Aorta (tissue), 5 donors: ENCODE data around the gene PRR23A. TPM values are rescaled to one million over a fixed set of nuclear protein-coding genes. Genes with fewer than 3 reads are reported as not detected.
A peak's percentile ranks its signal among the peaks of the same experiment; 100 is the strongest.

Source experiments
- ATAC-seq: fragments of 200-7000 bp; cut with Tn5 transposase; one replicate; pipeline ENCODE4 v1.9.1; 2022; ENCODE audit warnings: moderate library complexity; ENCODE audit not compliant: low FRiP score
- DNase-seq, 2 donors: peaks; one replicate each; pipeline ENCODE4 v3.0.0-alpha.2; 2020
- H3K27ac ChIP-seq, 2 donors: one replicate each; pipeline ENCODE4 v1.5.1; 2013; ENCODE audit warnings: low read length in 2 of 2, mild to moderate bottlenecking in 2 of 2, moderate library complexity in 2 of 2, control low read depth in 1 of 2, inconsistent platforms in 1 of 2, low read depth in 1 of 2
- H3K27me3 ChIP-seq, 2 donors: one replicate each; pipeline ENCODE4 v1.6.1; 2013; ENCODE audit warnings: control low read depth in 1 of 2, low read length in 1 of 2, mild to moderate bottlenecking in 1 of 2, moderate library complexity in 1 of 2; ENCODE audit not compliant: insufficient read depth in 2 of 2, control insufficient read depth in 1 of 2
- H3K36me3 ChIP-seq, 2 donors: one replicate each; pipeline ENCODE4 v1.6.1; 2013; ENCODE audit warnings: control low read depth in 1 of 2, low read length in 1 of 2, mild to moderate bottlenecking in 1 of 2; ENCODE audit not compliant: insufficient read depth in 2 of 2, control insufficient read depth in 1 of 2
- H3K4me1 ChIP-seq, 2 donors: one replicate each; pipeline ENCODE4 v1.6.1; 2013; ENCODE audit warnings: low read length in 2 of 2, control low read depth in 1 of 2, mild to moderate bottlenecking in 1 of 2, moderate library complexity in 1 of 2; ENCODE audit not compliant: insufficient read depth in 2 of 2, control insufficient read depth in 1 of 2
- H3K4me3 ChIP-seq, 2 donors: one replicate each; pipeline ENCODE4 v1.5.1; 2013; ENCODE audit warnings: low read length in 2 of 2, control low read depth in 1 of 2, mild to moderate bottlenecking in 1 of 2
- H3K9me3 ChIP-seq: one replicate; pipeline ENCODE4 v1.6.1; 2013; ENCODE audit warnings: mild to moderate bottlenecking, low read length; ENCODE audit not compliant: control insufficient read depth
- WGBS, 2 donors: extraction: QIAGEN DNeasy Blood & Tissue Kit; methylation state at CpG; one replicate each; pipeline ENCODE4 v1.1.7; 2013; 5-methylcytosine and 5-hydroxymethylcytosine counted together
- intact Hi-C, 2 donors: fragments of 100-400 bp; cut with DNase I; formaldehyde crosslinking; loops; one replicate each; pipeline versions ENCODE4 v1.14.2 to v1.15.0; 2022
- polyA plus RNA-seq, 2 donors: library from polyadenylated mRNA; stranded (reverse); fragments of 200-250 nt; gene quantifications; one replicate each; pipeline ENCODE4 v1.2.3, GENCODE V29; 2013
- total RNA-seq, 2 donors: library from RNA; stranded (reverse); fragmentation: NEBNext Ultra II Directional; extraction: Animal tissue kit (Norgen Biotek cat#: 25700); gene quantifications; one replicate each; pipeline ENCODE4 v1.2.1, GENCODE V29; 2021
- donor health status: healthy with polysubstance abuse.
- donor health status: Bipolar disorder and iron deficiency.
- donor health status: DM: no; HTN: no; CAD: no.
- donor health status: DM: no; HTN: no; CAD: no.
- donor health status: DM: yes; HTN: yes; CAD: no.

PRR23A gene
- total and polyA plus RNA-seq, 4 donors = not detected

GRCh38 chr3:138984816-138985215, 21.3 kb downstream of the PRR23A start:
- DNase-seq (no peak), ATAC-seq (no peak)
- Histone ChIP-seq H3K36me3 (no peaks in the 10 kb centered on the region), H3K27me3 (no peaks in the 10 kb centered on the region), H3K4me1 (no peaks in the 10 kb centered on the region), H3K9me3 (no peaks in the 10 kb centered on the region), H3K4me3 (no peak overlapping the region), H3K27ac (no peak overlapping the region)
- intact Hi-C loops = loop anchor here in 1 of 2 donors (5.0 kb wide), 1 partner anchor 48 kb away; no protein-coding TSS in a partner anchor
- 47 to 78% methylated on average over 3 of the region's 3 CpGs for WGBS, 2 donors

- intact Hi-C loops = no loop called here
- DNase-seq = no peak
These were observed 30.0 kb downstream of the PRR23A start for GRCh38 chr3:138976047-138976446.

GRCh38 chr3:138975351-138975750, 30.7 kb downstream of the PRR23A start:
- peaks cover 3% of the 10 kb centered on the region for H3K9me3 ChIP-seq
- intact Hi-C loops = no loop called here
- DNase-seq (peak in 1 of 2 donors; percentile 30), ATAC-seq (no peak)
- H3K4me3 ChIP-seq = no peak overlapping the region
- no peak overlapping the region for H3K27ac ChIP-seq
- no peaks in the 10 kb centered on the region for H3K4me1 ChIP-seq
- no peaks in the 10 kb centered on the region for H3K36me3 ChIP-seq
- no peaks in the 10 kb centered on the region for H3K27me3 ChIP-seq
- 89 to 92% methylated on average over 8 of the region's 8 CpGs for WGBS, 2 donors

More at GRCh38 chr3:138976047-138976446, 30.0 kb downstream of the PRR23A start:
- Histone ChIP-seq H3K36me3 (no peaks in the 10 kb centered on the region), H3K4me1 (no peaks in the 10 kb centered on the region), H3K4me3 (no peak overlapping the region), H3K27ac (no peak overlapping the region), H3K27me3 (no peaks in the 10 kb centered on the region), H3K9me3 (peaks cover 3% of the 10 kb centered on the region)
- ATAC-seq = no peak

DNA sequence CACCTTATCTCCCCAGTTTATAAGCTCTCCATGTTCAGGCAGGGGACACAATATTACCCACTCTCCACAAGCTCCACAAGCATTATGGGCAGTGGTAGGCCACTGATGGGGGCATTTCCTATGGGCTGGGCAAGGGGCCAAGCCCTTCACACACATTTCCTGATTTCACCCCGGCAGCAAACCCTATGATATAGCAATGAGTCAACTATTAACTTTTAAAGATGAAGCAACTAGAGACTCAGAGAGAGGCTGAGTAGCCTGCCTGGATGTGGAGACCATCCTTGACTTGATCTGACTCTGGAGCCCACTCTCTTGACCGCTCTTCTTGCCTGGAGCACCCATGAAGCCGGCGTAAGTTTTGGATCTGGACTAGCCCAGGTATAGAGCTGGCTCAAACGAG, 31.6 kb downstream of the PRR23A start:
- Histone ChIP-seq H3K9me3 (peaks cover 3% of the 10 kb centered on the region), H3K36me3 (no peaks in the 10 kb centered on the region), H3K27ac (no peak overlapping the region), H3K4me1 (no peaks in the 10 kb centered on the region), H3K4me3 (no peak overlapping the region), H3K27me3 (no peaks in the 10 kb centered on the region)
- 85 to 87% methylated on average over 5 of the region's 5 CpGs for WGBS, 2 donors
- ATAC-seq (no peak), DNase-seq (peak in 1 of 2 donors; percentile 22)
- intact Hi-C loops = no loop called here

GRCh38 chr3:138972941-138973340, 33.1 kb downstream of the PRR23A start:
- ATAC-seq (no peak), DNase-seq (peak in 1 of 2 donors; percentile 57)
- 88 to 90% methylated on average over 5 of the region's 5 CpGs for WGBS, 2 donors

GRCh38 chr3:138971766-138972320, 34.2 kb downstream of the PRR23A start:
- Histone ChIP-seq H3K9me3 (peaks cover 3% of the 10 kb centered on the region), H3K4me3 (no peak overlapping the region), H3K4me1 (no peaks in the 10 kb centered on the region), H3K27me3 (no peaks in the 10 kb centered on the region), H3K36me3 (no peaks in the 10 kb centered on the region), H3K27ac (no peak overlapping the region)
- no peak for ATAC-seq
- 59 to 62% methylated on average over 6 of the region's 6 CpGs for WGBS, 2 donors
- peak in 1 of 2 donors; percentile 59 for DNase-seq
- intact Hi-C loops = no loop called here

More at GRCh38 chr3:138972941-138973340, 33.1 kb downstream of the PRR23A start:
- no peak overlapping the region for H3K27ac ChIP-seq
- H3K36me3 ChIP-seq = no peaks in the 10 kb centered on the region
- H3K9me3 ChIP-seq = peaks cover 3% of the 10 kb centered on the region
- H3K4me3 ChIP-seq = no peak overlapping the region
- H3K27me3 ChIP-seq = no peaks in the 10 kb centered on the region
- H3K4me1 ChIP-seq = no peaks in the 10 kb centered on the region
- intact Hi-C loops = no loop called here

DNA sequence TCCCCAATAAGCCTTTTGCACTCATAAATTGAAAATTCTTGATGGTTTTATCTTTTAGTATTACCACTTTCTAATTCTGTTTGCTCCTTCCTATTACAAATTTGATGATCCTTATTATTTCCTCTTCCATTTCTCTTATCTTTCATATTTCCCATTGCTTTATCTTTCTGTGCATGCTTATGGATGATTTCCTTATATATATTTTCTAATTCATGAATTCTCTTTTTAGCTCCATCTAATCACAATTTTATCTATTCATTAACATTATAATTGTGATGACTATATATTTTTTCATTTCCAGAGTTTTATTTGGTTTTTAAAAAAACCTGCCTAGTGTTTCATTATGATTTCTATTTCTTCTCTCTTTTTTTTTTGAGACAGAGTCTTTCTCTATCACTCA, 41.1 kb downstream of the PRR23A start:
- intact Hi-C loops = no loop called here
- DNase-seq (no peak), ATAC-seq (no peak)
- no peak overlapping the region for H3K4me3 ChIP-seq
- no peaks in the 10 kb centered on the region for H3K36me3 ChIP-seq
- no peak overlapping the region for H3K27ac ChIP-seq
- peaks cover 0 to 2% of the 10 kb centered on the region in 2 donors for H3K27me3 ChIP-seq
- H3K4me1 ChIP-seq = no peaks in the 10 kb centered on the region
- H3K9me3 ChIP-seq = peaks cover 1% of the 10 kb centered on the region

DNA sequence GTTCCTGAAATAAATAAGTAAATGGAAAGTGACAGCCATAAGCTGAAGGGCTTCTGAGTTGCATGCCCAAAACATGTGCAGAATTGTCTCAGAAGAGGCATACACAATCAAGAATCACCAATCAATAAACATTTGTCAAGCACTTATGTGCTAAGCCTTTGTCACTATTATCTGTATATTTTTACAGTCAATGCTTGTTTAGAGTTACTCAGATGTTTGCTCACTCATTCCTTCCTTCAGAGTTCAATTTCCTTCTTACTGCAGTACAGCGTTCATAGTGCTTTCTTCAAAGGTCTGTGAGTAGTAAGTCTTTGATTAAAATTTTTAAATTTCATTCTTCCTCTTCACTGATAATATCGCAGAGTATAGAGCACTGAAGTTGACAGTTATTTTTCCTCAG, 41.8 kb downstream of the PRR23A start:
- Histone ChIP-seq H3K36me3 (no peaks in the 10 kb centered on the region), H3K27ac (no peak overlapping the region), H3K4me1 (no peaks in the 10 kb centered on the region), H3K4me3 (no peak overlapping the region), H3K9me3 (peaks cover 1% of the 10 kb centered on the region), H3K27me3 (peaks cover 0 to 2% of the 10 kb centered on the region in 2 donors)
- DNase-seq (no peak), ATAC-seq (no peak)
- 94 to 96% methylated on average over 2 of the region's 2 CpGs for WGBS, 2 donors
- intact Hi-C loops = no loop called here

- no peak overlapping the region for H3K4me3 ChIP-seq
- H3K9me3 ChIP-seq = peaks cover 1% of the 10 kb centered on the region
- intact Hi-C loops = no loop called here
- DNase-seq = peak in 1 of 2 donors; percentile 51
- H3K27me3 ChIP-seq = peaks cover 0 to 2% of the 10 kb centered on the region in 2 donors
- no peak for ATAC-seq
- H3K4me1 ChIP-seq = no peaks in the 10 kb centered on the region
- no peak overlapping the region for H3K27ac ChIP-seq
- H3K36me3 ChIP-seq = no peaks in the 10 kb centered on the region
- 67 to 68% methylated on average over 8 of the region's 8 CpGs for WGBS, 2 donors
These were observed 43.1 kb downstream of the PRR23A start for GRCh38 chr3:138962854-138963560.
